ENCODE measurements around the gene RAD51. TPM values are rescaled to one million over a fixed set of nuclear protein-coding genes. Genes with fewer than 3 reads are reported as not detected.

The RAD51 gene
- total and polyA plus RNA-seq, 2 of the 8 experiments (the other 6 are each of a cell fraction or from before 2014, with no cell fraction given), result 32.2 to 42.4 TPM

DNA sequence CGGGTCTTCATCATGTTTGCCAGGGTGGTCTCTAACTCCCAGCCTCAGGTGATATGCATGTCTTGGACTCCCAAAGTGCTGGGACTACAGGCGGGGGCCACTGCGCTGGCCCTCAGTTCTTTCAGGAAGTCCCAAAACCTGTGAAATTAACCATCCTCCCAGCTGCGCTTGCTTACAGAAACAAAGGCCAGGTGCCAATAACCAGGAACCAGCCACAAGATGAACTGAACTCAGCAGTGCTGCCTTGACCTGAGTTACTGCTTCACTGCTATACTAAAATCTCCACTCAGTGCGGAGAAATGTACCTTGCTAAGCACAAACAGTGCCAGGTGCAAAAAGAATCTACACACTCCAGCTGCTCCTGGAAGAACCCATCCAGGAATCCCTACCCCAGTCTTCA is 65.0 kb downstream of the RAD51 start:
- no peak overlapping the region for H3K9ac ChIP-seq (replicated peaks in 1 of 4; ENCODE audit: extremely low read depth in 1 of 4, low read depth in 3 of 4, low read length in 3 of 4)
- H2BK20ac ChIP-seq (ENCODE audit: low read length), result no peak overlapping the region
- H3K27me3 ChIP-seq (replicated peaks in 1 of 4; ENCODE audit: control insufficient read depth in 3 of 4, extremely low read depth in 1 of 4, insufficient read depth in 3 of 4, low read length in 3 of 4), result peaks cover 0 to 7% (median 3%) of the 10 kb centered on the region in 4 experiments; a peak in 5 of 7 replicates
- no peak overlapping the region for H2BK5ac ChIP-seq (ENCODE audit: low read depth, low read length)
- WGBS, 2 experiments (ENCODE audit: extremely low coverage in 1 of 2, insufficient coverage in 1 of 2, insufficient read length in 1 of 2, insufficient replicate concordance in 2 of 2, low coverage in 1 of 2, low lambda C conversion rate in 2 of 2, missing lambda C conversion rate in 1 of 2), result 98% methylated on average over 5 of the region's 5 CpGs; no CpG with 5 or more reads in 1 of the 2 experiments
- H3K79me1 ChIP-seq (ENCODE audit: low read depth, low read length), result no peaks in the 10 kb centered on the region
- H3K36me3 ChIP-seq (ENCODE audit: control insufficient read depth in 2 of 4, insufficient read depth in 4 of 4, low read length in 3 of 4), result no peaks in the 10 kb centered on the region
- no peaks in the 10 kb centered on the region for H3K9me3 ChIP-seq (ENCODE audit: insufficient read depth in 2 of 2, low read depth in 1 of 2, low read length in 1 of 2)
- no peak overlapping the region for H3K14ac ChIP-seq (ENCODE audit: insufficient read length)
- no peak overlapping the region for H2BK15ac ChIP-seq (ENCODE audit: low read length)
- H2BK12ac ChIP-seq (ENCODE audit: low read depth, low read length), result no peak overlapping the region
- no peak overlapping the region for H4K5ac ChIP-seq (ENCODE audit: insufficient read length, low read depth, low read length)
- no peak for DNase-seq (ENCODE audit: low read depth in 1 of 2, low spot score in 2 of 2)
- H4K8ac ChIP-seq (ENCODE audit: extremely low read depth, insufficient read depth, low read length), result no peak overlapping the region
- no peak overlapping the region for H3K18ac ChIP-seq (ENCODE audit: extremely low read depth, low read length)
- no peak overlapping the region for H3K4ac ChIP-seq (replicated peaks; ENCODE audit: insufficient read length, low read depth, low read length)
- H4K91ac ChIP-seq (replicated peaks; ENCODE audit: insufficient read length, low read length), result no peak overlapping the region
- H3K27ac ChIP-seq (ENCODE audit: low read depth, low read length), result no peak overlapping the region
- FAIRE-seq, result no peak
- no peaks in the 10 kb centered on the region for H4K20me1 ChIP-seq (replicated peaks in 1 of 2; ENCODE audit: control insufficient read depth in 1 of 2, insufficient read depth in 2 of 2, low read length in 2 of 2)
- ChIA-PET POLR2A (ENCODE audit: partially characterized antibody) (interaction anchor here (0.6 to 1.6 kb wide), 6 partner anchors 9 to 260 kb away, joined by 3 to 4 read pairs (median 3); no protein-coding TSS in a partner anchor), CTCF (ENCODE audit: partially characterized antibody) (interaction anchor here (0.8 to 15.3 kb wide), 4 partner anchors 13 to 98 kb away, joined by 3 to 184 read pairs (median 6); no protein-coding TSS in a partner anchor)
- H3K4me3 ChIP-seq (ENCODE audit: extremely low read depth in 1 of 4, insufficient read depth in 2 of 4, low read depth in 3 of 4, low read length in 4 of 4), result no peak overlapping the region
- H2BK120ac ChIP-seq (replicated peaks; ENCODE audit: low read depth, low read length), result no peak overlapping the region
- H3K4me2 ChIP-seq (ENCODE audit: insufficient read depth in 1 of 2, low read depth in 2 of 2, low read length in 2 of 2), result no peak overlapping the region
- peaks cover 14% of the 10 kb centered on the region; the same call in 1 of the 2 replicates for H3K23me2 ChIP-seq (ENCODE audit: low read depth, low read length)
- no peak overlapping the region for H3K56ac ChIP-seq (replicated peaks; ENCODE audit: insufficient read length, low read depth, low read length)
- H3K4me1 ChIP-seq (replicated peaks in 1 of 4; ENCODE audit: control insufficient read depth in 3 of 4, insufficient read depth in 4 of 4, low read length in 3 of 4), result peaks cover 5 to 9% (median 7%) of the 10 kb centered on the region in 4 experiments; a peak in 5 of 7 replicates
- H3K79me2 ChIP-seq (ENCODE audit: control insufficient read depth in 1 of 2, insufficient read depth in 2 of 2, low read length in 2 of 2), result no peaks in the 10 kb centered on the region
- no peak overlapping the region for H2AFZ ChIP-seq (ENCODE audit: low read length)
- H3K23ac ChIP-seq (ENCODE audit: insufficient read length), result no peak overlapping the region
- no peak overlapping the region for H2AK5ac ChIP-seq (ENCODE audit: low read depth, low read length)
